ENCODE data around the gene CACNA1S. TPM values are rescaled to one million over a fixed set of nuclear protein-coding genes. Genes with fewer than 3 reads are reported as not detected.

Gene CACNA1S
- total RNA-seq, 1 donor from 2014 or later: not detected

DNA sequence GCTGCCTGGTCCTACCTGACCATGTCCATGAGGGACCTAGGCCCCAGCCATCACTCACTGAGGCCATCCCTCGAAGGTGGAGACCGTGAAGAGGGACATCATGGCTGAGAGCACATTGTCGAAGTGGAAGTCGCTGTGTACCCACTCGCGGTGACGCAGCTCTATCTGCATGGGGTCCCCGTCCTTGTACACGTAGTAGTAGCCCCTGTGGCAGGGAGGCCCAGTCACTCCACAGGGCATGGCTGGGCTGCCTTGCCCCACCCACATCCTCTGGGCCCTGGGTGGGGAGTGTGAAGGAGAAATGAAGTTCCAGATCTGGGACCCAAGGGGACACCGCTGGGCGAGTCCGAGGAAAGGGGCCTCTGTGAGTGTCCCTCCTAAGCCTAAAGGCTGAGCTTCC, 50.3 kb downstream of the CACNA1S start:
- ChIA-PET CTCF (no interaction called here), POLR2A (no interaction called here)
- H3K9me3 Mint-ChIP-seq: no peaks in the 10 kb centered on the region
- DNase-seq (no peak), ATAC-seq (ENCODE audit: low read depth) (no peak)
- no peak overlapping the region for H3K4me3 Mint-ChIP-seq
- intact Hi-C loops (cut with micrococcal nuclease): no loop called here
- H3K36me3 Mint-ChIP-seq (ENCODE audit: low read depth): no peaks in the 10 kb centered on the region
- H3K4me1 Mint-ChIP-seq: peaks cover 13% of the 10 kb centered on the region
- H3K27ac Mint-ChIP-seq: no peak overlapping the region
- TF ChIP-seq, protein P1, sequence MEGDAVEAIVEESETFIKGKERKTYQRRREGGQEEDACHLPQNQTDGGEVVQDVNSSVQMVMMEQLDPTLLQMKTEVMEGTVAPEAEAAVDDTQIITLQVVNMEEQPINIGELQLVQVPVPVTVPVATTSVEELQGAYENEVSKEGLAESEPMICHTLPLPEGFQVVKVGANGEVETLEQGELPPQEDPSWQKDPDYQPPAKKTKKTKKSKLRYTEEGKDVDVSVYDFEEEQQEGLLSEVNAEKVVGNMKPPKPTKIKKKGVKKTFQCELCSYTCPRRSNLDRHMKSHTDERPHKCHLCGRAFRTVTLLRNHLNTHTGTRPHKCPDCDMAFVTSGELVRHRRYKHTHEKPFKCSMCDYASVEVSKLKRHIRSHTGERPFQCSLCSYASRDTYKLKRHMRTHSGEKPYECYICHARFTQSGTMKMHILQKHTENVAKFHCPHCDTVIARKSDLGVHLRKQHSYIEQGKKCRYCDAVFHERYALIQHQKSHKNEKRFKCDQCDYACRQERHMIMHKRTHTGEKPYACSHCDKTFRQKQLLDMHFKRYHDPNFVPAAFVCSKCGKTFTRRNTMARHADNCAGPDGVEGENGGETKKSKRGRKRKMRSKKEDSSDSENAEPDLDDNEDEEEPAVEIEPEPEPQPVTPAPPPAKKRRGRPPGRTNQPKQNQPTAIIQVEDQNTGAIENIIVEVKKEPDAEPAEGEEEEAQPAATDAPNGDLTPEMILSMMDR (IDR thresholded peaks at IDR 0.05): no peak
- peaks cover 9% of the 10 kb centered on the region for H3K27me3 Mint-ChIP-seq

DNA sequence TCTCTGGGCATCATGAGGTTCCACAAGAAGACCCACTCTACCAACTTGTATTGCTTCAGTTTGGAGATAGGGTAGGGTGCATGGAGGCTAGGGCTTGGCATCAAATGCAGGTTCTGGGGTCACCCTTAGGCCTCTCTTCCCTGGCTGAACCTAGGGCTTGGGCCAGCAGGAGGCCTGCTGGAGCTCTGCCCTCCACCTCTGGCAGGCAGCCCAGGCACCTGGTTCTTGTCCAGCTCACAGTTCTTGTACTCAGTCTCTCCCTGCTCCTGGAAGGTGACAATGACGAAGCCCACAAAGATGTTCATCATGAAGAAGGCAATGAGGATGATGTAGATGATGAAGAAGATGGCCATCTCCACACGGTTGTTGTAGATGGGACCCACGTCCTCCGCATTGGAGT, 51.2 kb downstream of the CACNA1S start:
- Mint-ChIP-seq H3K9me3 (no peaks in the 10 kb centered on the region), H3K4me3 (no peak overlapping the region), H3K4me1 (peaks cover 21% of the 10 kb centered on the region), H3K27ac (no peak overlapping the region), H3K27me3 (peaks cover 6% of the 10 kb centered on the region), H3K36me3 (ENCODE audit: low read depth) (no peaks in the 10 kb centered on the region)
- ATAC-seq (ENCODE audit: low read depth) (no peak), DNase-seq (no peak)
- ChIA-PET CTCF (no interaction called here), POLR2A (no interaction called here)
- TF ChIP-seq, protein P1 (IDR thresholded peaks at IDR 0.05): no peak
- intact Hi-C loops (cut with micrococcal nuclease): no loop called here

DNA sequence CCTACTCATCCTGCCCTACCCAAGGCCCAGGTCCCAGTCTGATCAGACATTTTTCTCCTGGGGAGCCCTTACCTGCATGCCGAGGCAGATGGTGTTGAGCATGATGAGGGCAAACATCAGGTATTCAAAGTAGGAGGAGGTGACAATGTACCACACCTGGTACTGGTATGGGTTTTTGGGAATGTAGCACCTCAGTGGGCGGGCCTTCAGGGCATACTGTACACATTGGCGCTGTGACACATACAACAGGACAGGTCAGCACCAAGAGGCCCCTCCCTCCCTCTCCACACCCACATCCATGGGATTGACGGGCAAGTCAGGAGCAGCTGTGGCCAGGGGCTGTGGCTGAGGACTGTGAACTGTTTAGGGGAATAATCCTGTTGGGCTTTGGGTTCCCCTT, 51.6 kb downstream of the CACNA1S start:
- Mint-ChIP-seq H3K9me3 (no peaks in the 10 kb centered on the region), H3K27me3 (peaks cover 5% of the 10 kb centered on the region), H3K4me1 (peaks cover 26% of the 10 kb centered on the region), H3K36me3 (ENCODE audit: low read depth) (no peaks in the 10 kb centered on the region), H3K27ac (no peak overlapping the region), H3K4me3 (no peak overlapping the region)
- intact Hi-C loops (cut with micrococcal nuclease): no loop called here
- DNase-seq: no peak
- ChIA-PET CTCF (no interaction called here), POLR2A (no interaction called here)
- TF ChIP-seq, protein P1 (IDR thresholded peaks at IDR 0.05): no peak
- no peak for ATAC-seq (ENCODE audit: low read depth)

DNA sequence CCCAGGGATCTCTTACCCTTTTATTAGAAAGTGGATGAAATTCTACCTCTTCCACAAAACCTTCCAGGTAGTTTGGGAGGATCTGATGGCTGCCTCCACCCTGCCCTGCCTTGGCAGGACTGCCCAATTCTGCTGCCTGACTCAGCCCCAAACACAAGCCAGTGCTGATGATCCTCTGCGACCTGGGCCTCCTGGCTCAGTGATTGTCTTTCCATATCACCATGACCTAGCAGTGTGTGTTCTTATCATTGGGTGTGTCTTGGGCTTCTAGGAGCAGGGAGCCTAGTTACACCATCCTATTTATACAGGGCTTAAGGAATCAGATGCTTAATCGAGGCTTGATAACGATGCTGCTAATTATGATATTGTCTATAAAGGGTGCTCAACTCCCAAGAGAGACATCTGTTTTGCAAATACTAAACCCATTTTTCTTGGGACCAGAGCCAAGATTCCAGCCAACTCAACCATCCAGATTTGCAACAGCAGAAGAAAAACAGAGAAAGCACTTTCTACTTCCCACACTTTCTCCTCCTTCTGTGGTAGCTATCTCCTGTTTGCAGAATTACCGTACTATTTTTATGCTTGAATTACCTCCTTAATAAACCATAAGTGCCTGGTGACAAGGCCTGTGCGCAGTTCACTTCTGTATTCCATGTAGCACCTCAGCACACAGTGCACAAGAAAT, 52.2 kb downstream of the CACNA1S start:
- Mint-ChIP-seq H3K9me3 (no peaks in the 10 kb centered on the region), H3K27me3 (peaks cover 3% of the 10 kb centered on the region), H3K27ac (no peak overlapping the region), H3K4me1 (peaks cover 32% of the 10 kb centered on the region), H3K36me3 (ENCODE audit: low read depth) (no peaks in the 10 kb centered on the region), H3K4me3 (no peak overlapping the region)
- POLR2A ChIA-PET: no interaction called here
- intact Hi-C loops (cut with micrococcal nuclease): no loop called here
- CTCF ChIA-PET: no interaction called here
- DNase-seq (no peak), ATAC-seq (ENCODE audit: low read depth) (no peak)
- TF ChIP-seq, protein P1 (IDR thresholded peaks at IDR 0.05): no peak

DNA sequence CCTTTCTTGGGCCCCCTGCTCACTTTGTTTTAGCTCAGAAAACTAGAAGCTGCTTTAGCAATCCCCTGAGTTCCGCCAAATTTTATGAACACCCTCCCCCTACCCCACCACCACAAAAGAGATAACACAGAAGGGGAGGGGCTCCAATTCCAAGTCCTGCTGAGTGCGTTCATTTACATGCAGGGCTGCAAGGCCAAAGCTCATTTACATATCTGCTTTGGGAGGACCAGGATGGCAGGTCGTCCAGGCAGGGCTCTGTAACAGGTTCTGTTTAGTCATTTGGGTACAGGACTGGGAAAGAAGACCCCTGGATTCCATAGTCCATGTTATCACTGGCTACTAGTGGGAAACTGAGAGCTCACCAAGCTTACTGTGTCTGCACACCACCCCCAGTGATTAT, 52.8 kb downstream of the CACNA1S start:
- ChIA-PET POLR2A (no interaction called here), CTCF (no interaction called here)
- Mint-ChIP-seq H3K4me1 (peaks cover 37% of the 10 kb centered on the region), H3K9me3 (no peaks in the 10 kb centered on the region), H3K4me3 (no peak overlapping the region), H3K27me3 (peaks cover 3% of the 10 kb centered on the region), H3K36me3 (ENCODE audit: low read depth) (no peaks in the 10 kb centered on the region), H3K27ac (no peak overlapping the region)
- DNase-seq: no peak
- intact Hi-C loops (cut with micrococcal nuclease): no loop called here
- TF ChIP-seq, protein P1 (IDR thresholded peaks at IDR 0.05): no peak
- no peak for ATAC-seq (ENCODE audit: low read depth)
